Measurements from ENCODE around the gene TERB1.

DNA sequence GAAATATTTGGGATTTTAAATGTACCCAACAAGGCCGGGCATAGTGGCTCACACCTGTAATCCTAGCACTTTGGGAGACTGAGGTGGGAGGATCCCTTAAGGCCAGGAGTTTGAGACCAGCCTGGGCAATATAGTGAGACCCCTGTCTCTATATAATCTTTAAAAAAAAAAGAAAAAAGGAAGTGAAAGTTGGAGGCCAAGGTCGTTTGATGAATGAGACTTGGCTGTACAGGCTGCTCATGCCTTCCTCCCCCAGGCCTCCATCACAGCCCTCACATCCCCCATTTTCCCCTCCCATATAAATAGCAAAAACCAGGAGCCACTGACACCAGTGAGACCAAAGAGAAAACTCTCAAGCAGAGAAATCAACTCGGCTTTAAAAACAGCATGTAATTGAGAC is 39.5 kb upstream of the TERB1 start:
- TF ChIP-seq, protein P1, sequence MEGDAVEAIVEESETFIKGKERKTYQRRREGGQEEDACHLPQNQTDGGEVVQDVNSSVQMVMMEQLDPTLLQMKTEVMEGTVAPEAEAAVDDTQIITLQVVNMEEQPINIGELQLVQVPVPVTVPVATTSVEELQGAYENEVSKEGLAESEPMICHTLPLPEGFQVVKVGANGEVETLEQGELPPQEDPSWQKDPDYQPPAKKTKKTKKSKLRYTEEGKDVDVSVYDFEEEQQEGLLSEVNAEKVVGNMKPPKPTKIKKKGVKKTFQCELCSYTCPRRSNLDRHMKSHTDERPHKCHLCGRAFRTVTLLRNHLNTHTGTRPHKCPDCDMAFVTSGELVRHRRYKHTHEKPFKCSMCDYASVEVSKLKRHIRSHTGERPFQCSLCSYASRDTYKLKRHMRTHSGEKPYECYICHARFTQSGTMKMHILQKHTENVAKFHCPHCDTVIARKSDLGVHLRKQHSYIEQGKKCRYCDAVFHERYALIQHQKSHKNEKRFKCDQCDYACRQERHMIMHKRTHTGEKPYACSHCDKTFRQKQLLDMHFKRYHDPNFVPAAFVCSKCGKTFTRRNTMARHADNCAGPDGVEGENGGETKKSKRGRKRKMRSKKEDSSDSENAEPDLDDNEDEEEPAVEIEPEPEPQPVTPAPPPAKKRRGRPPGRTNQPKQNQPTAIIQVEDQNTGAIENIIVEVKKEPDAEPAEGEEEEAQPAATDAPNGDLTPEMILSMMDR (IDR thresholded peaks at IDR 0.05; ENCODE audit: poor library complexity, severe bottlenecking) = no peak
- TF ChIP-seq EZH2 (IDR thresholded peaks at IDR 0.05; ENCODE audit: borderline replicate concordance, insufficient read depth, low read length, poor library complexity, severe bottlenecking) (no peak), TAF1 (IDR thresholded peaks at IDR 0.05; ENCODE audit: low read depth) (no peak)
- TF ChIP-seq, protein P2, sequence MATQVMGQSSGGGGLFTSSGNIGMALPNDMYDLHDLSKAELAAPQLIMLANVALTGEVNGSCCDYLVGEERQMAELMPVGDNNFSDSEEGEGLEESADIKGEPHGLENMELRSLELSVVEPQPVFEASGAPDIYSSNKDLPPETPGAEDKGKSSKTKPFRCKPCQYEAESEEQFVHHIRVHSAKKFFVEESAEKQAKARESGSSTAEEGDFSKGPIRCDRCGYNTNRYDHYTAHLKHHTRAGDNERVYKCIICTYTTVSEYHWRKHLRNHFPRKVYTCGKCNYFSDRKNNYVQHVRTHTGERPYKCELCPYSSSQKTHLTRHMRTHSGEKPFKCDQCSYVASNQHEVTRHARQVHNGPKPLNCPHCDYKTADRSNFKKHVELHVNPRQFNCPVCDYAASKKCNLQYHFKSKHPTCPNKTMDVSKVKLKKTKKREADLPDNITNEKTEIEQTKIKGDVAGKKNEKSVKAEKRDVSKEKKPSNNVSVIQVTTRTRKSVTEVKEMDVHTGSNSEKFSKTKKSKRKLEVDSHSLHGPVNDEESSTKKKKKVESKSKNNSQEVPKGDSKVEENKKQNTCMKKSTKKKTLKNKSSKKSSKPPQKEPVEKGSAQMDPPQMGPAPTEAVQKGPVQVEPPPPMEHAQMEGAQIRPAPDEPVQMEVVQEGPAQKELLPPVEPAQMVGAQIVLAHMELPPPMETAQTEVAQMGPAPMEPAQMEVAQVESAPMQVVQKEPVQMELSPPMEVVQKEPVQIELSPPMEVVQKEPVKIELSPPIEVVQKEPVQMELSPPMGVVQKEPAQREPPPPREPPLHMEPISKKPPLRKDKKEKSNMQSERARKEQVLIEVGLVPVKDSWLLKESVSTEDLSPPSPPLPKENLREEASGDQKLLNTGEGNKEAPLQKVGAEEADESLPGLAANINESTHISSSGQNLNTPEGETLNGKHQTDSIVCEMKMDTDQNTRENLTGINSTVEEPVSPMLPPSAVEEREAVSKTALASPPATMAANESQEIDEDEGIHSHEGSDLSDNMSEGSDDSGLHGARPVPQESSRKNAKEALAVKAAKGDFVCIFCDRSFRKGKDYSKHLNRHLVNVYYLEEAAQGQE (IDR thresholded peaks at IDR 0.05; ENCODE audit: borderline replicate concordance) = no peak
